Pancreas (tissue), 10 donors: ENCODE data around the gene HTR3A. TPM values are rescaled to one million over a fixed set of nuclear protein-coding genes. Genes with fewer than 3 reads are reported as not detected.
A peak's percentile ranks its signal among the peaks of the same experiment; 100 is the strongest.

Experiments used
- ATAC-seq, 4 donors: fragments of 200-7000 bp; cut with Tn5 transposase; one replicate each; pipeline versions ENCODE4 v1.8.0 to v1.9.1; 2020; ENCODE audit warnings: mild to moderate bottlenecking in 4 of 4, moderate library complexity in 4 of 4
- DNase-seq, 6 donors: peaks; one replicate each; pipeline ENCODE4 v3.0.0-alpha.2; 2020
- FAIRE-seq: peaks from 2 replicates; lab custom pipeline; 2012; peaks lifted over from hg19 to GRCh38; lab: Jason Lieb, UNC
- H3K27ac ChIP-seq, 4 donors: fragments of 200-600 bp; sonication (generic); 1 replicate in 3 of 4; 2 replicates in 1 of 4; pipeline versions ENCODE4 v1.5.0 to v1.8.0; 2020
- H3K27me3 ChIP-seq, 4 donors: fragments of 200-600 bp; one replicate each; pipeline ENCODE4 v1.8.0; 2021
- H3K36me3 ChIP-seq, 3 donors: fragments of 200-600 bp; sonication (generic) in 1 of 3; one replicate each; pipeline versions ENCODE4 v1.5.0 to v1.8.0; 2020 to 2021
- H3K4me1 ChIP-seq, 3 donors: fragments of 200-600 bp; one replicate each; pipeline ENCODE4 v1.8.0; 2021
- H3K4me3 ChIP-seq, 4 donors: fragments of 200-600 bp; sonication (generic) in 2 of 4; one replicate each; pipeline versions ENCODE4 v1.5.0 to v1.8.0; 2020 to 2021
- H3K9me3 ChIP-seq, 4 donors: fragments of 200-600 bp; one replicate each; pipeline ENCODE4 v1.8.0; 2021
- CTCF ChIP-seq, 4 donors: fragments of 200-600 bp; sonication (generic) in 3 of 4; IDR thresholded peaks; one replicate each; pipeline versions ENCODE4 v1.5.0 to v1.8.0; 2021; ENCODE audit warnings: antibody characterized with exemption in 4 of 4
- WGBS, 2 donors: extraction: QIAGEN DNeasy Blood & Tissue Kit; methylation state at CpG; one replicate each; pipeline ENCODE4 v1.1.7; 2013; 5-methylcytosine and 5-hydroxymethylcytosine counted together
- intact Hi-C, 3 donors: fragments of 100-400 bp; cut with DNase I; formaldehyde crosslinking; loops; one replicate each; pipeline versions ENCODE4 v1.11.1 to v1.14.2; 2022
- polyA plus RNA-seq, 2 donors: library from polyadenylated mRNA; stranded (reverse); fragments of 200-250 nt; gene quantifications; one replicate each; pipeline ENCODE4 v1.2.3, GENCODE V29; 2013
- total RNA-seq, 6 donors: library from RNA; stranded (reverse); fragmentation: NEBNext Ultra II Directional in 4 of 6; extraction: Animal tissue kit (Norgen Biotek cat#: 25700) in 4 of 6; gene quantifications; one replicate each; pipeline versions ENCODE4 v1.2.1 to v1.2.4, GENCODE V29; 2021 to 2023
- donor health status: healthy with polysubstance abuse.
- donor health status: DM: no; HTN: no; CAD: no; lungs with moderate emphysema.
- donor health status: DM: no; HTN: no; CAD: no.
- donor health status: control.
- donor health status: control.
- donor health status: Bipolar disorder and iron deficiency.
- donor health status: DM: yes; HTN: yes; CAD: no.
- donor health status: DM: no; HTN: no; CAD: no.
- donor health status: DM: no; HTN: no; CAD: no.
- donor health status: DM: yes; HTN: yes; CAD: no.

The HTR3A gene
- total and polyA plus RNA-seq, 8 donors = 0.16 to 4.9 (median 0.70) TPM

GRCh38 chr11:113949891-113950290 is 25.0 kb upstream of the HTR3A start:
- TF ChIP-seq CTCF (IDR thresholded peaks at IDR 0.05) = no peak
- Histone ChIP-seq H3K27ac (no peak overlapping the region), H3K36me3 (no peaks in the 10 kb centered on the region), H3K4me3 (no peak overlapping the region), H3K9me3 (no peaks in the 10 kb centered on the region), H3K4me1 (no peaks in the 10 kb centered on the region), H3K27me3 (no peaks in the 10 kb centered on the region)
- intact Hi-C loops = no loop called here
- WGBS, 2 donors = 37 to 58% methylated on average over 2 to 4 of the region's 4 CpGs
- DNase-seq = no peak
- ATAC-seq = no peak
- FAIRE-seq = no peak

GRCh38 chr11:113951537-113951936 is 23.4 kb upstream of the HTR3A start:
- no peak overlapping the region for H3K4me3 ChIP-seq
- FAIRE-seq = no peak
- DNase-seq = no peak
- 40 to 46% methylated on average over 5 of the region's 5 CpGs for WGBS, 2 donors
- TF ChIP-seq CTCF (IDR thresholded peaks at IDR 0.05) = no peak
- ATAC-seq = no peak
- H3K9me3 ChIP-seq = no peaks in the 10 kb centered on the region
- H3K27me3 ChIP-seq = no peaks in the 10 kb centered on the region
- H3K36me3 ChIP-seq = no peaks in the 10 kb centered on the region
- intact Hi-C loops = no loop called here
- H3K27ac ChIP-seq = no peak overlapping the region
- no peaks in the 10 kb centered on the region for H3K4me1 ChIP-seq

- no peak for FAIRE-seq
- Histone ChIP-seq H3K4me1 (no peaks in the 10 kb centered on the region), H3K9me3 (no peaks in the 10 kb centered on the region), H3K27me3 (no peaks in the 10 kb centered on the region), H3K27ac (no peak overlapping the region), H3K36me3 (no peaks in the 10 kb centered on the region), H3K4me3 (no peak overlapping the region)
- DNase-seq = no peak
- 47 to 60% methylated on average over 10 of the region's 10 CpGs for WGBS, 2 donors
- TF ChIP-seq CTCF (IDR thresholded peaks at IDR 0.05) = no peak
- intact Hi-C loops = no loop called here
- ATAC-seq = no peak
Observed at GRCh38 chr11:113952070-113952469, 22.8 kb upstream of the HTR3A start.

GRCh38 chr11:113952588-113952987 is 22.3 kb upstream of the HTR3A start:
- Histone ChIP-seq H3K4me3 (no peak overlapping the region), H3K36me3 (no peaks in the 10 kb centered on the region), H3K4me1 (no peaks in the 10 kb centered on the region), H3K27me3 (no peaks in the 10 kb centered on the region), H3K27ac (no peak overlapping the region), H3K9me3 (no peaks in the 10 kb centered on the region)
- WGBS, 2 donors = 69 to 70% methylated on average over 10 of the region's 10 CpGs
- ATAC-seq (peak in 1 of 4 donors; percentile 23), FAIRE-seq (no peak), DNase-seq (no peak)
- intact Hi-C loops = no loop called here
- no peak for TF ChIP-seq CTCF (IDR thresholded peaks at IDR 0.05)

GRCh38 chr11:113954235-113954634 is 20.7 kb upstream of the HTR3A start:
- intact Hi-C loops = no loop called here
- WGBS, 2 donors = 58 to 61% methylated on average over 6 of the region's 6 CpGs

More at GRCh38 chr11:113954235-113954634, 20.7 kb upstream of the HTR3A start:
- no peaks in the 10 kb centered on the region for H3K9me3 ChIP-seq
- H3K4me1 ChIP-seq = no peaks in the 10 kb centered on the region
- no peaks in the 10 kb centered on the region for H3K27me3 ChIP-seq
- H3K4me3 ChIP-seq = no peak overlapping the region
- no peaks in the 10 kb centered on the region for H3K36me3 ChIP-seq
- ATAC-seq (no peak), FAIRE-seq (no peak), DNase-seq (no peak)
- TF ChIP-seq CTCF (IDR thresholded peaks at IDR 0.05) = no peak
- H3K27ac ChIP-seq = no peak overlapping the region
